Mucosa of stomach (tissue), 1 donor: Measurements from ENCODE around the gene MLN.
"Not testable (repeated sequence)": the region's sequence is repeated elsewhere in the genome, so short reads cannot be mapped to it uniquely, and the experiment has no call there.

Experiments used
- H3K27me3 ChIP-seq: one replicate; pipeline ENCODE4 v1.7.0; 2013; ENCODE audit warnings: mild to moderate bottlenecking, low read length; ENCODE audit not compliant: control insufficient read depth, insufficient read depth
- H3K36me3 ChIP-seq: one replicate; pipeline ENCODE4 v1.7.0; 2013; ENCODE audit warnings: low read length; ENCODE audit not compliant: control insufficient read depth, insufficient read depth
- H3K4me1 ChIP-seq: one replicate; pipeline ENCODE4 v1.7.0; 2013; ENCODE audit warnings: mild to moderate bottlenecking, low read length; ENCODE audit not compliant: control insufficient read depth, insufficient read depth
- H3K4me3 ChIP-seq: one replicate; pipeline ENCODE4 v1.7.0; 2013; ENCODE audit warnings: low read length
- H3K9ac ChIP-seq: one replicate; pipeline ENCODE4 v1.7.0; 2013; ENCODE audit warnings: mild to moderate bottlenecking, low read length, moderate library complexity
- H3K9me3 ChIP-seq: one replicate; pipeline ENCODE4 v1.7.0; 2013; ENCODE audit warnings: mild to moderate bottlenecking, low read length, moderate library complexity; ENCODE audit not compliant: control insufficient read depth
- donor health status: Pancreatic carcinoma.

Gene MLN

GRCh38 chr6:33832831-33833230, 29.0 kb upstream of the MLN start:
- not testable (repeated sequence) for H3K4me1 ChIP-seq, H3K27me3 ChIP-seq, H3K9me3 ChIP-seq, H3K9ac ChIP-seq, H3K4me3 ChIP-seq, H3K36me3 ChIP-seq

DNA sequence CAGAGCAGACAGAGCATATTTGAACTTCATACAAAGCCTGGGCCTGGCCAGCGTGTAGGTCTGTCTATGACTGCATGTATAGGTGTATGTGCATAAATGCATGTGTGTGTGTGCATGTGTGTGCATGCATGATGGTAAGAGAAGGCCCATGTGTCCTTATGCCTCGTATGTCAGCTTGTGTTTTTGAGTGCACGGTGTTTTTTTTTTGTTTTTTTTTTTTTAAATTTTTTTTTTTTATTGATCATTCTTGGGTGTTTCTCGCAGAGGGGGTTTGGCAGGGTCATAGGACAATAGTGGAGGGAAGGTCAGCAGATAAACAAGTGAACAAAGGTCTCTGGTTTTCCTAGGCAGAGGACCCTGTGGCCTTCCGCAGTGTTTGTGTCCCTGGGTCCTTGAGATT, 27.9 kb upstream of the MLN start:
- not testable (repeated sequence) for H3K27me3 ChIP-seq, H3K4me1 ChIP-seq, H3K9ac ChIP-seq, H3K9me3 ChIP-seq, H3K4me3 ChIP-seq, H3K36me3 ChIP-seq

GRCh38 chr6:33830635-33831240, 26.9 kb upstream of the MLN start:
- Histone ChIP-seq H3K27me3 (peaks cover 9% of the 10 kb centered on the region), H3K9me3 (no peaks in the 10 kb centered on the region), H3K36me3 (no peaks in the 10 kb centered on the region), H3K4me1 (no peaks in the 10 kb centered on the region), H3K4me3 (no peak overlapping the region), H3K9ac (no peak overlapping the region)

DNA sequence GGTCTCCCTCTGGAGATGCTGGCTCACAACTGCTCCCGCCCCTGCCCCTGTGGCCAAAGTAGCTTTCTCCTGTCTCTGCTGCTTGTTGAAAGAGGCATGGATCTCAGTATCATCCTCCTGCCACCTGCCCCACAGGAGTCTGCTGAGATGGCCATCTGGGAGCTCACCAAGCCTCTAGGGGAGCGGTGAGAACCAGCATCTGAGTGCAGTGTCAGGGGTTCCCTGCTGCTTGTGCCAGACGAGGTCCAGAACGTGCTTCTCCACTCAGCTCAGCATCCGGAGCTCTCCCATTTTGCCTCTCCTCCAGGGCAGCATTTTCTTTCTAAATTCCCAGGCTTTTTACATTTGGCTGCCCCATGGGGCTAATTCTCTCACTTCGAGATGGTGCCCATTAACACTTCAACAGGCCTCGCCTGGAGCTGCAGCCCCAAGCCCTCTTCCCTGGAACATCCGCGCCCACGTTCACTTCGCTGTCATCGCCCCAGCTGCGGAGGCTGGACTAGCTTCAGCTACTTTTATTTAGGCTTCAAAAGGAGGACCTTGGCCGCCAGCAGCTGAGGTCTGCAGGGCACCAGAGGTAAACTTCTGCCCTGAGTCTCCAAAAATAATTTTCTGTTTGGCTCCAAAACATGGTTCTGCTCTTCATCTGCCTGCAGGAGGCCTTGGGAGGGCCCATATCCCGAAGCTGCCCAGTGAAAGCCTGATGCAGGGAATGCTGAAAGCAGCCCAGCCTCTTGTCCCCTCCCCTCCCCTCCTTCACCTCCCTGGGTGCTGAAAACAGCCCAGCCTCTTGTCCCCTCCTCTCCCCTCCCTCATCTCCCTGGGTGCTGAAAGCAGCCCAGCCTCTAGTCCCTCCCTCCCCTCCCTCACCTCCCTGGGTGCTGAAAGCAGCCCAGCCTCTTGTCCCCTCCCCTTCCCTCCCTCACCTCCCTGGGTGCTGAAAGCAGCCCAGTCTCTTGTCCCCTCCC, 25.2 kb upstream of the MLN start:
- H3K4me1 ChIP-seq = no peaks in the 10 kb centered on the region
- H3K4me3 ChIP-seq = no peak overlapping the region
- H3K27me3 ChIP-seq = peaks cover 9% of the 10 kb centered on the region
- H3K9me3 ChIP-seq = no peaks in the 10 kb centered on the region
- no peak overlapping the region for H3K9ac ChIP-seq
- H3K36me3 ChIP-seq = no peaks in the 10 kb centered on the region

DNA sequence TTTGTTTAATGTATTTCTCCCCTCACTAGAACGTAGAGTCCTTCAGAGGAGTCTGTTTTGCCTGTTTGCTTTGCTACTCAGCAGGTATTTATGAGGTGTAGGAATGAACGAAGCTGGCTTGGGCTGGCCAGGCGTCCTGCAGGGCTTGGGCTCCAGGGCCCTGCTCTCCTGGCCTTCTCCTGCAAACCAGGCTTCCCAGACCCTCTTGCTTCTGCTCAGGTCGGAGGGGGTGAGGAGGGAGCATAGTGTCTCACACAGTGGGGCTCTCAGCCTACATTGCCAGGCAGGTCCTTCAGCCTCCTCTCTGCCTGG, 24.6 kb upstream of the MLN start:
- no peaks in the 10 kb centered on the region for H3K9me3 ChIP-seq
- H3K36me3 ChIP-seq = no peaks in the 10 kb centered on the region
- H3K4me1 ChIP-seq = no peaks in the 10 kb centered on the region
- peaks cover 9% of the 10 kb centered on the region for H3K27me3 ChIP-seq
- H3K4me3 ChIP-seq = no peak overlapping the region
- no peak overlapping the region for H3K9ac ChIP-seq

GRCh38 chr6:33827546-33828451, 24.0 kb upstream of the MLN start:
- H3K9ac ChIP-seq = no peak overlapping the region
- H3K9me3 ChIP-seq = no peaks in the 10 kb centered on the region
- H3K36me3 ChIP-seq = no peaks in the 10 kb centered on the region
- H3K27me3 ChIP-seq = peaks cover 9% of the 10 kb centered on the region
- no peaks in the 10 kb centered on the region for H3K4me1 ChIP-seq
- no peak overlapping the region for H3K4me3 ChIP-seq

DNA sequence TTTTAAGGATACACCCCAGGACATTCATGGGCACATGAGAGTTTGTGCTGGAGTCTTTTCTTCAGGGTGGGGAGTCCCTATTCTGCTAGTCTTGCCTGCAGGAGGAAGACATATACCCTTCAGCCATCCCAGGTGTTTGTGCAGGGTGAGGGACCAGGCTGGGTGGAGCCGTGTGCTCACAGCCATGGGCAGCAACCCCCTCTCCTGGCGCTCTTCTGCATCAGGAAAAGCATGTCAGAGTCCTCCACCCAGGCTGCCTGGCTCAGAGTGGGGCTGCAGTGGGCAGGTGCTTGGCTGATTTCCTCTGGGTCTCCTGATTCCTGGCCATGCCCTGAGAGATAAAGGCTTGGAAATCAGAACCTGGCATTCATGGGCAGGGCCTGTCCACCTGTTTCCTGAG, 22.7 kb upstream of the MLN start:
- Histone ChIP-seq H3K4me1 (no peaks in the 10 kb centered on the region), H3K9me3 (no peaks in the 10 kb centered on the region), H3K36me3 (no peaks in the 10 kb centered on the region), H3K9ac (no peak overlapping the region), H3K27me3 (peaks cover 9% of the 10 kb centered on the region), H3K4me3 (no peak overlapping the region)

DNA sequence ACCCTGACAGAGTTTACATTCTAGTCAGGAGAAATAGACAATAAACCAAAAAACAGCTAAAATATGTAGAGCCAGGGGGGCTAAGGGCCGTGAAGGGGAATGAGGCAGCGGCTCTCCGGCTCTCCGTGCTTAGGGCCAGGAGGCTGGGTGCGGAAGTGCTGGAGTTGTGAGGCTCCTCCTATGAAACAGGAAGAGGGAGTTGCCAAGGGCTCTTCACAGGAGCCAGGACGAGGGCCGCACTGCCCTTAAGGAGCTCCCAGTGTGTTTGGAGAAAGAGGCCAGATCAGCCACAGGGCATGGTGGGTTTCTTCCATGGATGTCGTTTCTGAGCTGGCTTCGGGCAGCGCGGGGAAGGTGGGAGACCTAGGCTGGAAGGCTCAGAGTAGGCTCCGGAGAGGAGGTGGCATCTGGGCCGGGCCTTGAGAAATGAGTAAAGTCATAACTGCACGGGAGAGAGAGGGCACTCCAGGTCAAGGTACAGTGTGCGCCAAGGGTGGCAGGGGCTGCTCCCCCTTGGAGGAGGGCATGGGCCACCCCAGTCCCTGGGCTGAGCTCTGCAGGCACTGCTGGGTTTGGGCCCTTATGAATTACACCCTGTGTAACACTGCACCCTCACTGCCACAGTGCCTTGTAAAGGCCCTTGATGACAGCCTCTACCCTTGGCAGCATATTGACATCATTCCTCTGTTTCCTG, 20.8 kb upstream of the MLN start:
- Histone ChIP-seq H3K9me3 (no peaks in the 10 kb centered on the region), H3K36me3 (no peaks in the 10 kb centered on the region), H3K9ac (peak overlapping the region; percentile 25), H3K27me3 (peaks cover 5% of the 10 kb centered on the region), H3K4me3 (no peak overlapping the region), H3K4me1 (no peaks in the 10 kb centered on the region)

DNA sequence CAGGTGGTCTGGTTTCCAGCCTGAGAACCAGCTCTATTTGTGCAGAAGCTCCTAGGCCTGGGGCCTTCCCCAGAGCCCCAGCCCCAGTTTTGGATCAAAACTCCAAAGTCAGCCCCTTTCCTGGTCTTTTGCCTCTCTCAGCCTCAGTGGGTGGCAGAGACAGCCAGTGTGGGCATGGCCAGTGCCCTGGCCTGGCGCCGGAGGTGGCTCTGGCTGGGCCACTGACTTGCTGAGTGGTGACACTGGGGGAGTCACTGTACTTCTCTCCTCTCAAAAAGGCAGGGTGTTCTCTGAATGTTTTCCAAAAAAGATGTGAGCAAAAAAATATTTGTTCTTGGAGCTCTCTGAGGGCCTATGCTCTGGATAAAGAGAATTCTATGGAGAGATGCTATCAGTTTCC, 20.0 kb upstream of the MLN start:
- Histone ChIP-seq H3K4me1 (no peaks in the 10 kb centered on the region), H3K4me3 (no peak overlapping the region), H3K9ac (peak overlapping the region; percentile 25), H3K36me3 (no peaks in the 10 kb centered on the region), H3K9me3 (no peaks in the 10 kb centered on the region), H3K27me3 (peaks cover 5% of the 10 kb centered on the region)

DNA sequence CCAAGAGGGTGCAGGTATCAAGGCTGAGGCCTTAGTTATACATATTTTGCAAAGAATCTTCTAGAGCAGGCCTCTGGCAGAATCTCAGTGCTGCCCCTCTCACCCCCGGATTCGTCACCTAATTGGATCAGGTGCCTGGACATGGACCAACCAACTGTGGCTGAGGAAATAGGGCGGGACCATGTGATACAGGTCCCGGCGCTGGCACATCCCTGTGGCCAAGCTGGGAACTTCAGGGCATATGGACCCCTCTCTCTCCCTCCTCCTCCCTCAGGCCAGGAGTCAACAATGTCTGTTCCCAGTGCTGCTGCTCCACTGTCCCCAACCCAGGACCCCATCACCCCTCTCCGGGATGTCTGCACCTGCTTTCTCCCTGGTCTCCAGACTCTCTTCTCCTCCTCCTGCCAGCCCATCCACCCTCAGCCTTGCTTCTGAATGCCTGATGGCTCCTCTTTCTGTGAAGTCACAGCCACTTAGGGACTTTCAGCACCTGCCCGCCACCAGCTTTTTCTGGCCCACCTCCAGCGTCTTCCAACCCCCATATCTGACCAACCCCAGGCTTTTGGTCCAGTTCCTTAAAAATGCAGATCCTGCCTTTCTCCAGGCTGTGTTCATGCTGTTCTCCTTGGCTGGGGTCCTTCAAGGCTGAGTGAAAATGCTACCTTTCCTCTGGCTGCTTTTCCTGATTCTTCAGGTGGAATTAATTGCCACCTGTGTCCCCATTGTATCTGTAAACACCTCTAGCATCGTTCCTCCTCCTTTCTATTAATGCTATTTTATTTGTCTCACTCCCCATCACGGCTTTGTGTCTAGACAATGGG, 19.0 kb upstream of the MLN start:
- no peaks in the 10 kb centered on the region for H3K36me3 ChIP-seq
- H3K4me1 ChIP-seq = no peaks in the 10 kb centered on the region
- no peaks in the 10 kb centered on the region for H3K27me3 ChIP-seq
- no peak overlapping the region for H3K9ac ChIP-seq
- H3K4me3 ChIP-seq = no peak overlapping the region
- H3K9me3 ChIP-seq = no peaks in the 10 kb centered on the region
